DOHH2 (cell line): Measurements from ENCODE around the gene GABRG3.

ENCODE experiments used
- CTCF ChIP-seq: fragments of 200-600 bp; sonication (generic); IDR thresholded peaks from one replicate; pipeline ENCODE4 v1.5.1; 2014; ENCODE audit warnings: antibody characterized with exemption, mild to moderate bottlenecking, low read depth, low read length; ENCODE audit not compliant: poor library complexity, severe bottlenecking
- EZH2phosphoT487 ChIP-seq: fragments of 200-600 bp; sonication (generic); IDR thresholded peaks from 2 replicates; pipeline ENCODE4 v1.6.1; 2017; ENCODE audit warnings: borderline replicate concordance, mild to moderate bottlenecking, antibody characterized with exemption, low read length, moderate library complexity, mixed read lengths

GRCh38 chr15:27176785-27177406, 205.9 kb downstream of the GABRG3 start:
- TF ChIP-seq CTCF (no peak), EZH2phosphoT487 (no peak)
